Cardiac fibroblast (primary cell): ENCODE data around the gene ZNF124.

Experiments used
- DNase-seq, 2 donors: peaks; one replicate each; pipeline versions ENCODE4 v3.0.0 to v3.0.0-alpha.2; 2010; ENCODE audit warnings: low read depth in 2 of 2
- H3K4me3 ChIP-seq, 2 donors: replicated peaks in 1 of 2; 1 replicate in 1 of 2; 2 replicates in 1 of 2; pipeline ENCODE4 v1.5.1; 2011; ENCODE audit warnings: low read depth in 2 of 2, low read length in 2 of 2, mild to moderate bottlenecking in 2 of 2, moderate library complexity in 1 of 2
- CTCF ChIP-seq: IDR thresholded peaks from one replicate; pipeline ENCODE4 v1.5.1; 2011; ENCODE audit warnings: low read depth, mild to moderate bottlenecking, low read length, inconsistent platforms

Gene ZNF124

DNA sequence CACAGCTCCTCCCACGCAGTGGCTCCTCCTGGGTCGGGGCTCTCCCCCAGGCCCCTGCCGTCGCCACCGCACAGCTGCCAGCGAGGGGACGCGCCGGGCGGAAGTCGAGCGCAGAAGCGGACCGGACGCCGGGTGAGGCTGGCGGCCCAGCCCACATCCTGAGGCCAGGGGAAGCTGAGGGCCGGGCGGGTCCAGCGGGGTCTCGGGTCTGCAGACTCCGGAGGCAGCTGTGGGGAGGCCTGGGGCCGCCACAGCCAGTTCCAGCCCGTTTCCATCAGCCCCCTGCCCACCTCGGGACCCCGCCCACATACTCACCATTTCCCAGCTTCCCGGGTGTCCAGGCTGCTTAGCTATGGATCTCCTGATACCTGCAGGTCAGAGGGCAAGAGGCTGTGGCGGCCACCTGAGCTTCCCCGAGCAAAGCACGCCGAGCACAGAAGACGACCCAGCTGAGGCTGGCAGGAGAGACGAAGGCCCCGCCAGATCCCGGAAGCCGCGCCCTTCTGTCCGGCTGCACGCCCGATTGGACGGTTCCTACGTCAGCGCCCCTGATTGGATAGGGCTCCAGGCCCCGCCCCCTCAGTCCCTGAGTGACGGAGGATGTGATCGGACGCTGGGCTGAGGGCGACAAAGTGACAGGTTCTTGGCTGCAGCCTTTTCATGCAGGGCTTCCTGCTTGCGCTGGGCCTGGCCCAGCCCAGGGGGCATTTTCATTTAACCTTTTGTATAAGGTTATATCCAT, 38.7 kb upstream of the ZNF124 start:
- H3K4me3 ChIP-seq: peak overlapping the region; percentile 90 to 92
- TF ChIP-seq CTCF: no peak
- peak; percentile 91 to 92 for DNase-seq

DNA sequence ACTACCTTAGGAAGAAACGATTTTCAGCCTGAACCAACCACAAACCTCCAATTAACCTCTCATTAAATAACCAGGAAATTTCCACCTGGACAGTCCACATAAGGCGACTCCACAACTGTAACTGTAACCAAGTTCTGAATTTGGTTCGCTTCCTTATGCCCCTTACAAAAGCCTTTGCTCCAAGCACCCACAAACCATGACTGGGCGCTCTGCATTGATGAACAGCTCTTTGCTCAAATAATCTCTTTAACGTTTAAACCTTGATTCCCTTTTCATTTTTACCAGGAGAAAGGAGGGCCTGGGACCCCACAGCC, 38.2 kb upstream of the ZNF124 start:
- no peak for TF ChIP-seq CTCF
- H3K4me3 ChIP-seq: peak overlapping the region; percentile 90 to 92
- DNase-seq: peak in 1 of 2 donors; percentile 25

- DNase-seq: peak; percentile 4 to 15
- no peak for TF ChIP-seq CTCF
- H3K4me3 ChIP-seq: peak overlapping the region in 1 of 2 donors; percentile 90
Measured at GRCh38 chr1:247209396-247209795, 37.6 kb upstream of the ZNF124 start.

GRCh38 chr1:247204177-247204647, 32.4 kb upstream of the ZNF124 start:
- TF ChIP-seq CTCF: no peak
- H3K4me3 ChIP-seq: no peak overlapping the region
- DNase-seq: no peak

GRCh38 chr1:247198781-247199180, 27.0 kb upstream of the ZNF124 start:
- TF ChIP-seq CTCF: no peak
- no peak for DNase-seq
- H3K4me3 ChIP-seq: no peak overlapping the region

- H3K4me3 ChIP-seq: no peak overlapping the region
- DNase-seq: no peak
- TF ChIP-seq CTCF: no peak
Measured at GRCh38 chr1:247193958-247194357, 22.1 kb upstream of the ZNF124 start.
